Gastrocnemius medialis (tissue), 4 donors: Measurements from ENCODE around the gene PFKFB1. TPM values are rescaled to one million over a fixed set of nuclear protein-coding genes. Genes with fewer than 3 reads are reported as not detected.

Experiments
- ATAC-seq, 2 donors: fragments of 150-250 bp; one replicate each; pipeline ENCODE4 v1.9.1; 2016
- DNase-seq, 2 donors: peaks; one replicate each; pipeline ENCODE4 v3.0.0-alpha.2; 2019
- H3K27ac ChIP-seq, 4 donors: fragments of 200-600 bp; sonication (generic); 1 replicate in 1 of 4; 2 replicates in 3 of 4; pipeline ENCODE4 v1.5.1; 2016 to 2018; ENCODE audit warnings: mild to moderate bottlenecking in 2 of 4, moderate library complexity in 1 of 4
- H3K27me3 ChIP-seq, 3 donors: fragments of 200-600 bp; sonication (generic) in 2 of 3; 1 replicate in 1 of 3; 2 replicates in 2 of 3; pipeline versions ENCODE4 v1.5.1 to v1.6.0; 2016 to 2019; ENCODE audit warnings: mild to moderate bottlenecking in 1 of 3, moderate library complexity in 1 of 3
- H3K36me3 ChIP-seq, 2 donors: fragments of 200-600 bp; sonication (generic) in 1 of 2; one replicate each; pipeline ENCODE4 v1.5.1; 2017 to 2018
- H3K4me1 ChIP-seq, 2 donors: fragments of 200-600 bp; sonication (generic) in 1 of 2; one replicate each; pipeline ENCODE4 v1.5.1; 2016 to 2017; ENCODE audit warnings: mild to moderate bottlenecking in 2 of 2
- H3K4me3 ChIP-seq, 4 donors: fragments of 200-600 bp; sonication (generic) in 3 of 4; 1 replicate in 1 of 4; 2 replicates in 3 of 4; pipeline ENCODE4 v1.5.1; 2016 to 2019; ENCODE audit warnings: mild to moderate bottlenecking in 2 of 4
- H3K9me3 ChIP-seq, 3 donors: fragments of 200-600 bp; sonication (generic) in 2 of 3; 1 replicate in 1 of 3; 2 replicates in 2 of 3; pipeline ENCODE4 v1.5.1; 2016 to 2019
- CTCF ChIP-seq, 5 experiments: fragments of 450-650 bp in 3 of 5; fragments of 200-600 bp in 2 of 5; sonication (generic) in 2 of 5; IDR thresholded peaks in 4 of 5; conservative IDR thresholded peaks in 1 of 5; 1 replicate in 4 of 5; 2 replicates in 1 of 5; pipeline ENCODE4 v1.5.1; 2016 to 2019; ENCODE audit warnings: antibody characterized with exemption in 5 of 5, mild to moderate bottlenecking in 3 of 5, moderate library complexity in 3 of 5
- POLR2A ChIP-seq, 2 donors: fragments of 450-650 bp; IDR thresholded peaks; one replicate each; pipeline ENCODE4 v1.6.1; 2017; ENCODE audit warnings: antibody characterized with exemption in 2 of 2, mild to moderate bottlenecking in 2 of 2, moderate library complexity in 2 of 2
- in situ Hi-C, 4 donors: fragments of 200-750 bp; cut with MboI; loops; one replicate each; pipeline versions ENCODE4 v1.15.0 to v1.8.0; 2017; ENCODE audit warnings: low sequenced_read_pairs in 4 of 4
- intact Hi-C: fragments of 100-400 bp; cut with DNase I; formaldehyde crosslinking; loops from one replicate; pipeline ENCODE4 v1.15.1; 2023; ENCODE audit warnings: low total_unique reads
- total RNA-seq, 4 donors: library from RNA; depleted of rRNA; stranded (reverse); fragments of >200 nt; gene quantifications; one replicate each; pipeline versions ENCODE4 v1.1.0 to v1.2.3, GENCODE V29; 2016

PFKFB1 gene
- total RNA-seq, 4 donors from 2014 or later: 4.3 to 40.1 (median 13.9) TPM

- no peak for DNase-seq
- TF ChIP-seq CTCF (IDR thresholded peaks at IDR 0.05 in 4 of 5, conservative IDR thresholded peaks at IDR 0.05 in 1 of 5) (no peak), POLR2A (IDR thresholded peaks at IDR 0.05) (no peak)
- H3K9me3 ChIP-seq: no peaks in the 10 kb centered on the region
- H3K27ac ChIP-seq: no peak overlapping the region
- no peak overlapping the region for H3K4me3 ChIP-seq
- no peaks in the 10 kb centered on the region for H3K27me3 ChIP-seq
- H3K4me1 ChIP-seq: no peaks in the 10 kb centered on the region
- intact Hi-C loops (no loop called here), in situ Hi-C loops (no loop called here)
- H3K36me3 ChIP-seq: no peaks in the 10 kb centered on the region
- ATAC-seq: no peak
Measured at GRCh38 chrX:55026840-55027239, 32.9 kb upstream of the PFKFB1 start.

- no peak for ATAC-seq
- in situ Hi-C loops: no loop called here
- Histone ChIP-seq H3K27me3 (no peaks in the 10 kb centered on the region), H3K36me3 (no peaks in the 10 kb centered on the region), H3K9me3 (no peaks in the 10 kb centered on the region), H3K4me1 (no peaks in the 10 kb centered on the region), H3K27ac (no peak overlapping the region), H3K4me3 (no peak overlapping the region)
- TF ChIP-seq POLR2A (IDR thresholded peaks at IDR 0.05) (no peak), CTCF (IDR thresholded peaks at IDR 0.05 in 4 of 5, conservative IDR thresholded peaks at IDR 0.05 in 1 of 5) (no peak)
- intact Hi-C loops: no loop called here
- no peak for DNase-seq
Measured at GRCh38 chrX:55026143-55026542, 32.2 kb upstream of the PFKFB1 start.

- in situ Hi-C loops (loop anchor here in 1 of 4 donors (25.0 kb wide), 1 partner anchor 378 kb away; no protein-coding TSS in a partner anchor), intact Hi-C loops (no loop called here)
- no peak overlapping the region for H3K27ac ChIP-seq
- H3K9me3 ChIP-seq: no peaks in the 10 kb centered on the region
- TF ChIP-seq CTCF (IDR thresholded peaks at IDR 0.05 in 4 of 5, conservative IDR thresholded peaks at IDR 0.05 in 1 of 5) (no peak), POLR2A (IDR thresholded peaks at IDR 0.05) (no peak)
- no peak overlapping the region for H3K4me3 ChIP-seq
- ATAC-seq (no peak), DNase-seq (no peak)
- no peaks in the 10 kb centered on the region for H3K4me1 ChIP-seq
- no peaks in the 10 kb centered on the region for H3K36me3 ChIP-seq
- H3K27me3 ChIP-seq: no peaks in the 10 kb centered on the region
Measured at GRCh38 chrX:55014897-55015299, 20.9 kb upstream of the PFKFB1 start.

GRCh38 chrX:55011294-55011693 is 17.3 kb upstream of the PFKFB1 start:
- H3K4me3 ChIP-seq: no peak overlapping the region
- no peaks in the 10 kb centered on the region for H3K27me3 ChIP-seq
- in situ Hi-C loops (loop anchor here in 1 of 4 donors (25.0 kb wide), 1 partner anchor 374 kb away; no protein-coding TSS in a partner anchor), intact Hi-C loops (no loop called here)
- H3K4me1 ChIP-seq: peaks cover 0 to 5% of the 10 kb centered on the region in 2 donors
- no peaks in the 10 kb centered on the region for H3K9me3 ChIP-seq
- DNase-seq: no peak
- ATAC-seq: no peak
- peaks cover 0 to 4% of the 10 kb centered on the region in 2 donors for H3K36me3 ChIP-seq
- H3K27ac ChIP-seq: no peak overlapping the region
- TF ChIP-seq CTCF (IDR thresholded peaks at IDR 0.05 in 4 of 5, conservative IDR thresholded peaks at IDR 0.05 in 1 of 5) (no peak), POLR2A (IDR thresholded peaks at IDR 0.05) (no peak)
